H1 (cell line): ENCODE measurements around the gene TANC1. TPM values are rescaled to one million over a fixed set of nuclear protein-coding genes. Genes with fewer than 3 reads are reported as not detected.

Source experiments
- CHD1 ChIP-seq: IDR thresholded peaks from 2 replicates; pipeline ENCODE4 v1.6.1; 2012; ENCODE audit warnings: low read depth, low read length, improper control_type of control experiment
- CHD7 ChIP-seq: fragments of 300-600 bp; sonication (generic); IDR thresholded peaks from 2 replicates; pipeline ENCODE4 v1.7.1; 2012; ENCODE audit warnings: low read length, moderate library complexity, mild to moderate bottlenecking, inconsistent platforms; ENCODE audit not compliant: insufficient replicate concordance
- JUN ChIP-seq: IDR thresholded peaks from 2 replicates; pipeline ENCODE4 v1.6.1; 2011; ENCODE audit warnings: low read depth, mild to moderate bottlenecking, improper control_type of control experiment, low read length
- KDM5A ChIP-seq: fragments of 200-600 bp; IDR thresholded peaks from 2 replicates; pipeline ENCODE4 v1.7.1; 2012; ENCODE audit warnings: mild to moderate bottlenecking, low read length, inconsistent platforms, mixed read lengths
- RXRA ChIP-seq: IDR thresholded peaks from 2 replicates; pipeline ENCODE4 v1.6.1; 2011; ENCODE audit warnings: low read depth, mild to moderate bottlenecking, low read length, moderate library complexity; ENCODE audit not compliant: insufficient read depth
- ZNF274 ChIP-seq: IDR thresholded peaks from 2 replicates; pipeline ENCODE4 v1.7.0; 2012; ENCODE audit warnings: low read length, borderline replicate concordance; ENCODE audit errors: extremely low read depth
- polyA plus RNA-seq, 7 experiments: library from polyadenylated mRNA; depleted of rRNA in 3 of 7; stranded (reverse) in 5 of 7; unstranded in 2 of 7; fragments of >200 nt in 5 of 7; fragments of 200-250 nt in 2 of 7; gene quantifications; 1 replicate in 5 of 7; 2 replicates in 1 of 7; 4 replicates in 1 of 7; pipeline versions ENCODE4 v1.2.1 to v1.2.3, GENCODE V29; 2011 to 2013; ENCODE audit warnings: missing spikeins in 2 of 7, mixed read lengths in 2 of 7
- total RNA-seq: library from RNA; stranded (reverse); fragmentation: NEBNext Ultra II Directional; extraction: Animal tissue kit (Norgen Biotek cat#: 25700); gene quantifications from 2 replicates; pipeline ENCODE4 v1.2.1, GENCODE V29; 2021

TANC1 gene
- total and polyA plus RNA-seq, 2 of the 8 experiments (the other 6 are each of a cell fraction or from before 2014, with no cell fraction given), result 4.1 to 7.6 TPM

GRCh38 chr2:159066541-159067156, 98.2 kb downstream of the TANC1 start (continued):
- TF ChIP-seq CHD7 (no peak), KDM5A (no peak), ZNF274 (no peak), CHD1 (no peak), RXRA (no peak), JUN (no peak)
